ENCODE data around the gene MTG2. TPM values are rescaled to one million over a fixed set of nuclear protein-coding genes. Genes with fewer than 3 reads are reported as not detected.

Gene MTG2
- total and polyA plus RNA-seq, 10 of the 15 experiments (the other 5 are each of a cell fraction or from before 2014, with no cell fraction given), result 6.2 to 52.4 (median 34.3) TPM

DNA sequence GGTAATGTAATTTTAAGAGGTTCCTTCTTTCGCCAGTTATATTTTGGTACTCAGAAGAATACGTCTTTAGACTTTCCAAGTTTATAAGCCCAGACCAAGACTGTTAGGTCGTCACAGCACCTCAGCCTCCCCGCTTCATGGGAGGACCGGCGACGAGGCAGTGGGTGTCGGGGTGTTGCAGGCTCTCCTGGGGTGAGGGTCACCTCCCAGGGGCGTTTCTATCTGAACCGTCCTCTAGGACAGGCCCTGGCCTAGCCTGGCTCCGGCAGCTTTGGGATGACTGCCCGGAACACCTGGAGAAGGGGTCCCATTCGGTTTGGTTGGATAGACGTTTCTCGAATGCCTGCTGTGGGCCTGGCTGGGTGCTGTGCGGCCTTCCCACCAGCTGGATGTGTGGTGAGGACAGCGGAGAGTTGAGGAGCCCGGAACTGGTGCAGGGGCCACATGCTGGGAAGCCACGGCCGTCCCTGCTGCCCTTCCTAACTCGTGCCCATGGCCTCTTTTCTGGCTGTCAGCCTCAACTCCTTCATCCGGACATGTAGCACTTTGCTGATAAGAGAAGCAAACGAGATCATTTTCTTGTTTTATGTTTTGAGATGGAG is 56.6 kb downstream of the MTG2 start:
- no peak for DNase-seq (ENCODE audit: low read depth, low spot score)
- no peaks in the 10 kb centered on the region for H3K27me3 ChIP-seq (replicated peaks in 1 of 2; ENCODE audit: control insufficient read depth in 2 of 2, insufficient read depth in 2 of 2, low read length in 1 of 2)
- H3K4me1 ChIP-seq (ENCODE audit: control insufficient read depth, insufficient read depth, low read length), result peaks cover 12% of the 10 kb centered on the region
- peak overlapping the region; percentile 84 for H3K4me3 ChIP-seq
- H3K27ac ChIP-seq (ENCODE audit: control insufficient read depth, insufficient read depth), result no peak overlapping the region
- H3K36me3 ChIP-seq (ENCODE audit: control insufficient read depth in 2 of 2, insufficient read depth in 2 of 2, low read length in 1 of 2), result no peaks in the 10 kb centered on the region; a peak in 1 of 4 replicates
- peak overlapping the region; percentile 66 for H3K9ac ChIP-seq (ENCODE audit: control insufficient read depth, insufficient read depth, low read length)
- WGBS (ENCODE audit: insufficient coverage, insufficient replicate concordance, low lambda C conversion rate, missing lambda C conversion rate), result 60% methylated on average over 23 of the region's 23 CpGs
- SMC1A ChIA-PET (ENCODE audit: uncharacterized antibody, unreplicated experiment), result interaction anchor here (0.6 kb wide), 1 partner anchor 12 kb away, joined by 3 read pairs; no protein-coding TSS in a partner anchor
- intact Hi-C loops (cut with micrococcal nuclease; ENCODE audit: unreplicated experiment), result no loop called here
- H3K9me3 ChIP-seq (replicated peaks; ENCODE audit: control insufficient read depth, insufficient read depth, low read length), result no peaks in the 10 kb centered on the region
- RAD21 ChIA-PET (ENCODE audit: unreplicated experiment), result no interaction called here
- H3K4me2 ChIP-seq (ENCODE audit: control insufficient read depth, insufficient read depth), result peak overlapping the region; percentile 61
- H2AFZ ChIP-seq (ENCODE audit: control insufficient read depth, low read depth, low read length), result no peak overlapping the region
- in situ Hi-C loops (cut with MboI), result no loop called here
- H4K20me1 ChIP-seq (ENCODE audit: control insufficient read depth, insufficient read depth), result no peaks in the 10 kb centered on the region; the same call in 1 of the 2 replicates
- TF ChIP-seq SMAD5 (IDR thresholded peaks at IDR 0.05; ENCODE audit: low read depth) (no peak), CBX3 (IDR thresholded peaks at IDR 0.05; ENCODE audit: borderline replicate concordance, low read depth) (no peak), ASH2L (IDR thresholded peaks at IDR 0.05; ENCODE audit: borderline replicate concordance, low read depth) (no peak), NBN (IDR thresholded peaks at IDR 0.05) (no peak), SRF (IDR thresholded peaks at IDR 0.05; ENCODE audit: low read depth in 2 of 2, low read length in 2 of 2) (no peak), NFIC (IDR thresholded peaks at IDR 0.05; ENCODE audit: low read depth, low read length) (no peak), LARP7 (IDR thresholded peaks at IDR 0.05) (no peak), FOXM1 (IDR thresholded peaks at IDR 0.05; ENCODE audit: low read depth, low read length) (no peak), SREBF2 (IDR thresholded peaks at IDR 0.05; ENCODE audit: low read length) (no peak), NR2C1 (IDR thresholded peaks at IDR 0.05) (no peak)
- CTCF ChIA-PET, result no interaction called here
- no peak for ATAC-seq
- POLR2A ChIA-PET, result no interaction called here
- no peak for FAIRE-seq
- BruUV-seq (replicated peaks), result no TSS peak
- peaks cover 18% of the 10 kb centered on the region for H3K79me2 ChIP-seq (ENCODE audit: control insufficient read depth, insufficient read depth, low read length)

All from GM12878 (cell line).